Trophoblast cell (in vitro differentiated cells and primary cell): Measurements from ENCODE around the gene CBLIF.

Experiments used
- DNase-seq, 2 donors: peaks; one replicate each; pipeline ENCODE4 v3.0.0-alpha.2; 2016
- H2AFZ ChIP-seq: 2 replicates; pipeline ENCODE4 v1.6.1; 2013; ENCODE audit warnings: low read length, moderate library complexity, mild to moderate bottlenecking; ENCODE audit not compliant: insufficient read depth, poor library complexity
- H2AK5ac ChIP-seq: 2 replicates; pipeline ENCODE4 v1.6.1; 2013; ENCODE audit warnings: mild to moderate bottlenecking, low read length
- H2BK120ac ChIP-seq: 2 replicates; pipeline ENCODE4 v1.6.1; 2013; ENCODE audit warnings: low read length, mild to moderate bottlenecking, moderate library complexity; ENCODE audit not compliant: insufficient read depth, poor library complexity
- H2BK12ac ChIP-seq: 2 replicates; pipeline ENCODE4 v1.6.1; 2013; ENCODE audit warnings: mild to moderate bottlenecking, low read length, moderate library complexity
- H2BK5ac ChIP-seq: 2 replicates; pipeline ENCODE4 v1.6.1; 2013; ENCODE audit warnings: low read length, low read depth, moderate library complexity, mild to moderate bottlenecking; ENCODE audit not compliant: poor library complexity
- H3K14ac ChIP-seq: 2 replicates; pipeline ENCODE4 v1.6.1; 2013; ENCODE audit warnings: mild to moderate bottlenecking, low read length
- H3K18ac ChIP-seq: 2 replicates; pipeline ENCODE4 v1.6.1; 2013; ENCODE audit warnings: mild to moderate bottlenecking, low read length
- H3K23ac ChIP-seq: 2 replicates; pipeline ENCODE4 v1.6.1; 2013; ENCODE audit warnings: low read length
- H3K27ac ChIP-seq: 2 replicates; pipeline ENCODE4 v1.5.1; 2013; ENCODE audit warnings: low read depth, mild to moderate bottlenecking, inconsistent platforms, low read length, moderate library complexity
- H3K27me3 ChIP-seq: 2 replicates; pipeline ENCODE4 v1.6.1; 2013; ENCODE audit warnings: inconsistent platforms, mild to moderate bottlenecking, low read length, moderate library complexity; ENCODE audit not compliant: insufficient read depth
- H3K36me3 ChIP-seq, 2 experiments: 1 replicate in 1 of 2; 2 replicates in 1 of 2; pipeline ENCODE4 v1.6.1; 2013; ENCODE audit warnings: low read length in 2 of 2, mild to moderate bottlenecking in 2 of 2, moderate library complexity in 1 of 2; ENCODE audit not compliant: insufficient read depth in 2 of 2, control insufficient read depth in 1 of 2
- H3K4ac ChIP-seq: 2 replicates; pipeline ENCODE4 v1.6.1; 2013; ENCODE audit warnings: low read depth, mild to moderate bottlenecking, low read length, moderate library complexity
- H3K4me1 ChIP-seq, 2 experiments: 1 replicate in 1 of 2; 2 replicates in 1 of 2; pipeline ENCODE4 v1.6.1; 2013; ENCODE audit warnings: low read length in 2 of 2, mild to moderate bottlenecking in 2 of 2, moderate library complexity in 1 of 2; ENCODE audit not compliant: insufficient read depth in 2 of 2, control insufficient read depth in 1 of 2
- H3K4me2 ChIP-seq: 2 replicates; pipeline ENCODE4 v1.6.1; 2013; ENCODE audit warnings: inconsistent platforms, mild to moderate bottlenecking, low read length, moderate library complexity
- H3K4me3 ChIP-seq: 2 replicates; pipeline ENCODE4 v1.5.1; 2013; ENCODE audit warnings: mild to moderate bottlenecking, low read depth, low read length, inconsistent platforms
- H3K79me1 ChIP-seq: one replicate; pipeline ENCODE4 v1.6.1; 2013; ENCODE audit warnings: low read length
- H3K79me2 ChIP-seq: 2 replicates; pipeline ENCODE4 v1.6.1; 2013; ENCODE audit warnings: low read length, mild to moderate bottlenecking; ENCODE audit not compliant: control insufficient read depth, insufficient read depth, poor library complexity
- H3K9ac ChIP-seq: 2 replicates; pipeline ENCODE4 v1.6.1; 2013; ENCODE audit warnings: mild to moderate bottlenecking, low read length
- H3K9me3 ChIP-seq: 2 replicates; pipeline ENCODE4 v1.6.1; 2013; ENCODE audit warnings: low read depth, mild to moderate bottlenecking, control low read depth, inconsistent platforms, low read length; ENCODE audit not compliant: insufficient read depth
- H4K12ac ChIP-seq: 2 replicates; pipeline ENCODE4 v1.6.1; 2013; ENCODE audit warnings: low read depth, mild to moderate bottlenecking, low read length, moderate library complexity
- H4K8ac ChIP-seq: 2 replicates; pipeline ENCODE4 v1.6.1; 2013; ENCODE audit warnings: low read depth, mild to moderate bottlenecking, low read length, moderate library complexity
- H4K91ac ChIP-seq: one replicate; pipeline ENCODE4 v1.6.1; 2013; ENCODE audit warnings: low read depth, mild to moderate bottlenecking, low read length, moderate library complexity
- WGBS: extraction: QIAGEN DNeasy Blood & Tissue Kit; methylation state at CpG from one replicate; pipeline ENCODE4 v1.1.7; 2013; ENCODE audit warnings: missing lambda C conversion rate; ENCODE audit not compliant: insufficient read length, insufficient coverage; ENCODE audit errors: extremely low coverage; 5-methylcytosine and 5-hydroxymethylcytosine counted together

The CBLIF gene

GRCh38 chr11:59810189-59810910, 34.9 kb downstream of the CBLIF start, which contains the start of gene MRPL16:
Gene MRPL16 (minus strand): TSS chr11:59810778. CDS start chr11:59810658, 120 bp downstream.
- Histone ChIP-seq H3K4me2 (peak within 1 kb of the TSS; percentile 65), H3K14ac (no peak within 1 kb of the TSS), H4K12ac (peak within 1 kb of the TSS; percentile 25), H3K27me3 (no peaks in the 10 kb centered on the region), H3K79me2 (no peaks in the 10 kb centered on the region), H3K4ac (peak within 1 kb of the TSS; percentile 2), H3K79me1 (peaks cover 4% of the 10 kb centered on the region), H2BK5ac (peak within 1 kb of the TSS; percentile 4), H3K4me1 (peaks cover 0 to 4% of the 10 kb centered on the region in 2 experiments), H4K8ac (peak within 1 kb of the TSS; percentile 72), H2AK5ac (no peak within 1 kb of the TSS), H4K91ac (peak within 1 kb of the TSS; percentile 10), H3K23ac (no peak within 1 kb of the TSS), H2AFZ (peak within 1 kb of the TSS; percentile 38), H3K27ac (peak within 1 kb of the TSS; percentile 68), H3K18ac (no peak within 1 kb of the TSS), H3K9ac (peak within 1 kb of the TSS; percentile 72), H2BK120ac (no peak within 1 kb of the TSS), H3K9me3 (no peaks in the 10 kb centered on the region), H3K4me3 (peak within 1 kb of the TSS; percentile 81), H2BK12ac (no peak within 1 kb of the TSS), H3K36me3 (peaks cover 8 to 13% of the 10 kb centered on the region in 2 experiments)
- DNase-seq = peak; percentile 90 to 95
- WGBS = no CpG with 5 or more reads among the region's 54 CpGs

DNA sequence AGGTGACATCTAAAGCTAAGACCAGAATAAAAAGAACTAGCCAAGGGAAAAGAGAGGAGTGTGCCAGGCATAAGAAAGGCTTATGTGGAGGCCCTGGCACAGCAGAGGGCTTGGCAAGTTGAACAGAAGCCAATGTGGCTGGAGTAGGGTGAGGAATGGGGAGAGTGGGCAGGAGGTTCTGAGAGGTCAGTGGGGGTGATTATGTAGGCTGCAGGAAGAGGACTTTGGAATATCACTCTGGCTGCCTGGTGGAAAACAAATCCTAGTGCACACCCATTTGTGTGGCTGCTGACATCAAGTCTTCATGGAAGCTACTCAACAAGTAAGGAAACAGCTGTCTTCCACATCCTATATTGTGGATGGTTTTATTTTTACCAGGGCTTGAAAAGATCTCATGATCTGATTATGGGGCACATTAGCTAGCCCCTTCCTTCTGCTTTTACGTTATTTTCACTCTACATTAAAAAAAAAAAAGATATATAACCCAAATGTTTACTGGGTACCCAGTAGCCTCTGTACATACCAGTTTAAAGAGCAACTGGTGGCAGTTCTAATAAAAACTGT, 38.2 kb downstream of the CBLIF start:
- Histone ChIP-seq H2AFZ (no peak overlapping the region), H3K9ac (no peak overlapping the region), H3K79me2 (no peaks in the 10 kb centered on the region), H3K4me3 (no peak overlapping the region), H3K4me2 (no peak overlapping the region), H4K8ac (no peak overlapping the region), H3K4me1 (peaks cover 0 to 4% of the 10 kb centered on the region in 2 experiments), H3K14ac (no peak overlapping the region), H2BK5ac (no peak overlapping the region), H2AK5ac (no peak overlapping the region), H4K12ac (no peak overlapping the region), H3K27me3 (no peaks in the 10 kb centered on the region), H2BK12ac (no peak overlapping the region), H3K18ac (no peak overlapping the region), H3K23ac (no peak overlapping the region), H3K36me3 (peaks cover 10 to 33% of the 10 kb centered on the region in 2 experiments), H3K4ac (no peak overlapping the region), H3K9me3 (no peaks in the 10 kb centered on the region), H3K27ac (no peak overlapping the region), H4K91ac (no peak overlapping the region), H3K79me1 (peaks cover 4% of the 10 kb centered on the region), H2BK120ac (no peak overlapping the region)
- no CpG with 5 or more reads among the region's 1 CpG for WGBS
- DNase-seq = no peak

DNA sequence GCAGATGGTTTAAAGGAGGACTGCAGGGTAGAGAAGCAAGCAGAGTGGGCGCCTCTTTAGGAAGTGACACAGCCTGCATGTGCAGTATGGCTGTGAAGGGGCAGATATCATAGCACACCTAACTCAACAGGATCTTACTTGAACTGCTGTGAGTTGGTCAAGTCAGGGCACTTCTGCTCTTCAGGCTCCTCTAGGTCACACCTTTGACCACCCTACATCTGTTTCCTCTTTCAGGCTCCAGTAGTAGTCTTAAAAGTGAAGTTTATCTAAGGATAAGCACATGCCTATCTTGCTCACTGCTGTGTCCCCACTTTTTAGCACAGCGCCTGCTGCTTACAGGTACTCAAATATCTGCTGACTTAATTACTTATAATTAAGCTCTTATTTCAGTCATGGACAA, 41.2 kb downstream of the CBLIF start:
- DNase-seq = no peak
- Histone ChIP-seq H3K4me3 (no peak overlapping the region), H3K14ac (no peak overlapping the region), H3K4ac (no peak overlapping the region), H4K91ac (no peak overlapping the region), H3K4me1 (no peaks in the 10 kb centered on the region), H4K8ac (no peak overlapping the region), H2AFZ (no peak overlapping the region), H3K23ac (no peak overlapping the region), H3K79me2 (no peaks in the 10 kb centered on the region), H2AK5ac (no peak overlapping the region), H3K4me2 (no peak overlapping the region), H3K27me3 (no peaks in the 10 kb centered on the region), H3K9me3 (no peaks in the 10 kb centered on the region), H2BK120ac (no peak overlapping the region), H2BK5ac (no peak overlapping the region), H3K18ac (no peak overlapping the region), H3K79me1 (no peaks in the 10 kb centered on the region), H3K9ac (no peak overlapping the region), H2BK12ac (no peak overlapping the region), H4K12ac (no peak overlapping the region), H3K36me3 (peaks cover 13 to 43% of the 10 kb centered on the region in 2 experiments), H3K27ac (no peak overlapping the region)
- WGBS = no CpG with 5 or more reads among the region's 2 CpGs

- no CpG with 5 or more reads among the region's 4 CpGs for WGBS
- no peak overlapping the region for H3K27ac ChIP-seq
- H3K14ac ChIP-seq = no peak overlapping the region
- no peaks in the 10 kb centered on the region for H3K79me2 ChIP-seq
- no peak overlapping the region for H3K18ac ChIP-seq
- no peak overlapping the region for H2BK12ac ChIP-seq
- H4K8ac ChIP-seq = no peak overlapping the region
- H3K23ac ChIP-seq = no peak overlapping the region
- H3K79me1 ChIP-seq = no peaks in the 10 kb centered on the region
- H3K9ac ChIP-seq = no peak overlapping the region
- H2BK5ac ChIP-seq = no peak overlapping the region
- no peak overlapping the region for H2BK120ac ChIP-seq
- H3K4me3 ChIP-seq = no peak overlapping the region
- H2AK5ac ChIP-seq = no peak overlapping the region
- no peaks in the 10 kb centered on the region for H3K4me1 ChIP-seq
- H3K36me3 ChIP-seq = peaks cover 16 to 44% of the 10 kb centered on the region in 2 experiments
- no peak overlapping the region for H2AFZ ChIP-seq
- H4K91ac ChIP-seq = no peak overlapping the region
- no peaks in the 10 kb centered on the region for H3K9me3 ChIP-seq
- peak; percentile 9 to 70 for DNase-seq
- H4K12ac ChIP-seq = no peak overlapping the region
- no peak overlapping the region for H3K4ac ChIP-seq
- H3K27me3 ChIP-seq = no peaks in the 10 kb centered on the region
- H3K4me2 ChIP-seq = no peak overlapping the region
Measured at GRCh38 chr11:59802639-59803176, 42.6 kb downstream of the CBLIF start.
